Liver (tissue), 9 donors: ENCODE measurements around the gene HEXIM1. TPM values are rescaled to one million over a fixed set of nuclear protein-coding genes. Genes with fewer than 3 reads are reported as not detected.

Experiments
- DNase-seq: peaks from one replicate; pipeline ENCODE4 v3.0.0-alpha.2; 2017; ENCODE audit warnings: low spot score
- H3K27ac ChIP-seq, 2 donors: one replicate each; pipeline ENCODE4 v1.7.0; 2013; ENCODE audit warnings: inconsistent platforms in 2 of 2, low read length in 2 of 2, control low read depth in 1 of 2, low read depth in 1 of 2, mild to moderate bottlenecking in 1 of 2
- H3K27me3 ChIP-seq, 4 donors: one replicate each; pipeline versions ENCODE4 v1.6.1 to v1.7.0; 2013; ENCODE audit warnings: low read length in 3 of 4, inconsistent platforms in 1 of 4, mild to moderate bottlenecking in 1 of 4, moderate library complexity in 1 of 4; ENCODE audit not compliant: control insufficient read depth in 4 of 4, insufficient read depth in 4 of 4
- H3K36me3 ChIP-seq, 4 donors: one replicate each; pipeline versions ENCODE4 v1.6.1 to v1.7.0; 2013; ENCODE audit warnings: low read length in 3 of 4, mild to moderate bottlenecking in 3 of 4, low read depth in 1 of 4, moderate library complexity in 1 of 4; ENCODE audit not compliant: control insufficient read depth in 4 of 4, insufficient read depth in 3 of 4
- H3K4me1 ChIP-seq, 4 donors: one replicate each; pipeline versions ENCODE4 v1.6.1 to v1.7.0; 2013; ENCODE audit warnings: low read length in 3 of 4, mild to moderate bottlenecking in 3 of 4, moderate library complexity in 1 of 4; ENCODE audit not compliant: control insufficient read depth in 4 of 4, insufficient read depth in 4 of 4
- H3K4me3 ChIP-seq, 3 donors: one replicate each; pipeline versions ENCODE4 v1.6.1 to v1.7.0; 2013; ENCODE audit warnings: low read length in 3 of 3, control low read depth in 1 of 3, low read depth in 1 of 3, mild to moderate bottlenecking in 1 of 3
- H3K9ac ChIP-seq, 2 donors: one replicate each; pipeline ENCODE4 v1.7.0; 2013; ENCODE audit warnings: low read length in 2 of 2, mild to moderate bottlenecking in 2 of 2, moderate library complexity in 2 of 2, control low read depth in 1 of 2, low read depth in 1 of 2
- H3K9me3 ChIP-seq, 4 donors: one replicate each; pipeline versions ENCODE4 v1.6.1 to v1.7.0; 2013; ENCODE audit warnings: low read length in 3 of 4; ENCODE audit not compliant: control insufficient read depth in 4 of 4
- EGR1 ChIP-seq, 2 donors: IDR thresholded peaks; 2 replicates each; pipeline ENCODE4 v1.6.1; 2016 to 2018; ENCODE audit warnings: antibody characterized with exemption in 2 of 2, low read depth in 2 of 2
- FOXA1 ChIP-seq: IDR thresholded peaks from 2 replicates; pipeline ENCODE4 v1.6.1; 2016; ENCODE audit warnings: antibody characterized with exemption
- FOXA2 ChIP-seq: IDR thresholded peaks from 2 replicates; pipeline ENCODE4 v1.6.1; 2016; ENCODE audit warnings: antibody characterized with exemption
- GABPA ChIP-seq, 2 donors: IDR thresholded peaks in 1 of 2; conservative IDR thresholded peaks in 1 of 2; 2 replicates each; pipeline ENCODE4 v1.6.1; 2016; ENCODE audit warnings: antibody characterized with exemption in 2 of 2, mild to moderate bottlenecking in 1 of 2, moderate library complexity in 1 of 2
- HNF4G ChIP-seq: IDR thresholded peaks from 2 replicates; pipeline ENCODE4 v1.6.1; 2016; ENCODE audit warnings: antibody characterized with exemption
- JUND ChIP-seq, 2 donors: IDR thresholded peaks; 2 replicates each; pipeline ENCODE4 v1.6.1; 2016; ENCODE audit warnings: antibody characterized with exemption in 2 of 2
- RAD21 ChIP-seq, 2 donors: IDR thresholded peaks; 2 replicates each; pipeline ENCODE4 v1.6.1; 2016; ENCODE audit warnings: antibody characterized with exemption in 2 of 2, mild to moderate bottlenecking in 2 of 2
- RXRA ChIP-seq, 2 donors: IDR thresholded peaks; 2 replicates each; pipeline ENCODE4 v1.6.1; 2017 to 2018; ENCODE audit warnings: antibody characterized with exemption in 2 of 2, mild to moderate bottlenecking in 1 of 2
- SP1 ChIP-seq: IDR thresholded peaks from 2 replicates; pipeline ENCODE4 v1.6.1; 2018; ENCODE audit warnings: antibody characterized with exemption, mild to moderate bottlenecking
- TAF1 ChIP-seq: conservative IDR thresholded peaks from 2 replicates; pipeline ENCODE4 v1.6.1; 2016; ENCODE audit warnings: antibody characterized with exemption, mild to moderate bottlenecking
- YY1 ChIP-seq: IDR thresholded peaks from 2 replicates; pipeline ENCODE4 v1.6.1; 2016; ENCODE audit warnings: antibody characterized with exemption, mild to moderate bottlenecking
- ZBTB33 ChIP-seq: IDR thresholded peaks from 2 replicates; pipeline ENCODE4 v1.6.1; 2016; ENCODE audit warnings: antibody characterized with exemption
- WGBS: extraction: QIAGEN DNeasy Blood & Tissue Kit; methylation state at CpG from one replicate; pipeline ENCODE4 v1.1.7; 2013; 5-methylcytosine and 5-hydroxymethylcytosine counted together
- polyA plus RNA-seq, 2 donors: library from polyadenylated mRNA; stranded (reverse) in 1 of 2; unstranded in 1 of 2; fragments of 200-250 nt in 1 of 2; fragments of >200 nt in 1 of 2; fragmentation: Nextera tagmentation in 1 of 2; extraction: Ambion mirVana in 1 of 2; gene quantifications; one replicate each; pipeline versions ENCODE4 v1.2.1 to v1.2.3, GENCODE V29; 2013 to 2015
- total RNA-seq, 2 donors: library from RNA; depleted of rRNA; stranded (reverse); fragments of >200 nt; gene quantifications; one replicate each; pipeline ENCODE4 v1.2.3, GENCODE V29; 2014
- TF ChIP-seq, protein P1 (sequence below): IDR thresholded peaks from 2 replicates; pipeline ENCODE4 v1.6.1; 2016; ENCODE audit warnings: antibody characterized with exemption
- TF ChIP-seq, protein P2 (sequence below): fragments of 150-350 bp; IDR thresholded peaks from 2 replicates; pipeline ENCODE4 v1.5.1; 2017; ENCODE audit warnings: improper control_type of control experiment, low read depth, low read length; ENCODE audit not compliant: missing input control
- TF ChIP-seq, protein P3 (sequence below): IDR thresholded peaks from 2 replicates; pipeline ENCODE4 v1.6.1; 2016; ENCODE audit warnings: antibody characterized with exemption, mild to moderate bottlenecking
- TF ChIP-seq, protein P4 (sequence below): IDR thresholded peaks from 2 replicates; pipeline ENCODE4 v1.6.1; 2016; ENCODE audit warnings: antibody characterized with exemption
- donor health status: healthy.
- donor health status: healthy.
- donor health status: healthy.
- donor health status: healthy.
- donor health status: healthy.

HEXIM1 gene
- total and polyA plus RNA-seq, 4 donors: 7.4 to 14.3 (median 12.3) TPM

DNA sequence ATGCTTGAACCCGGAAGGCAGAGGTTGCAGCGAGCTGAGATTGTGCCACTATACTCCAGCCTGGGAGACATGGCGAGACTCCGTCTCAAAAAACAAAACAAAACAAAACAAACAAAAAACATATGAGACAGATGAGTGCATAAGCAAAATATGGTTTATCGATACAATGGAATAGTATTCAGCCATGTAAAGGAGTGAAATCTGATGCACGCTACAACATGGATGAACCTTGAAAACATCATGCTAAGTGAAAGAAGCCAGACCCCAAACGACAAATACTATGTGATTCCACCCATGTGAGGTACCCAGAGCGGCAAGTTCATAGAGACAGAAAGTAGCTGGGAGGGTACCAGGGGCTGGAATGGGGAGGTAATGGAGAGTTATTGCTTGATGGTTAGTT, 22.8 kb upstream of the HEXIM1 start:
- H3K36me3 ChIP-seq: no peaks in the 10 kb centered on the region
- no peak overlapping the region for H3K9ac ChIP-seq
- DNase-seq: no peak
- no peak overlapping the region for H3K4me3 ChIP-seq
- no peaks in the 10 kb centered on the region for H3K4me1 ChIP-seq
- WGBS: 98% methylated on average over 8 of the region's 8 CpGs
- H3K27me3 ChIP-seq: no peaks in the 10 kb centered on the region
- H3K27ac ChIP-seq: no peak overlapping the region
- TF ChIP-seq JUND (IDR thresholded peaks at IDR 0.05) (no peak), RAD21 (IDR thresholded peaks at IDR 0.05) (no peak), RXRA (IDR thresholded peaks at IDR 0.05) (no peak), SP1 (no peak), FOXA1 (no peak), GABPA (IDR thresholded peaks at IDR 0.05 in 1 of 2, conservative IDR thresholded peaks at IDR 0.05 in 1 of 2) (no peak), YY1 (no peak)
- no peaks in the 10 kb centered on the region for H3K9me3 ChIP-seq

GRCh38 chr17:45127207-45127547, 21.1 kb upstream of the HEXIM1 start:
- Histone ChIP-seq H3K27me3 (no peaks in the 10 kb centered on the region), H3K4me3 (no peak overlapping the region), H3K4me1 (peaks cover 0 to 6% (median 2%) of the 10 kb centered on the region in 4 donors), H3K36me3 (no peaks in the 10 kb centered on the region), H3K9ac (no peak overlapping the region), H3K27ac (no peak overlapping the region), H3K9me3 (no peaks in the 10 kb centered on the region)
- 89% methylated on average over 8 of the region's 8 CpGs for WGBS
- TF ChIP-seq, protein P1, sequence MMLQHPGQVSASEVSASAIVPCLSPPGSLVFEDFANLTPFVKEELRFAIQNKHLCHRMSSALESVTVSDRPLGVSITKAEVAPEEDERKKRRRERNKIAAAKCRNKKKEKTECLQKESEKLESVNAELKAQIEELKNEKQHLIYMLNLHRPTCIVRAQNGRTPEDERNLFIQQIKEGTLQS: no peak
- no peak for TF ChIP-seq EGR1 (IDR thresholded peaks at IDR 0.05; ENCODE audit: low read depth in 2 of 2)
- TF ChIP-seq FOXA2: no peak
- TF ChIP-seq, protein P2, sequence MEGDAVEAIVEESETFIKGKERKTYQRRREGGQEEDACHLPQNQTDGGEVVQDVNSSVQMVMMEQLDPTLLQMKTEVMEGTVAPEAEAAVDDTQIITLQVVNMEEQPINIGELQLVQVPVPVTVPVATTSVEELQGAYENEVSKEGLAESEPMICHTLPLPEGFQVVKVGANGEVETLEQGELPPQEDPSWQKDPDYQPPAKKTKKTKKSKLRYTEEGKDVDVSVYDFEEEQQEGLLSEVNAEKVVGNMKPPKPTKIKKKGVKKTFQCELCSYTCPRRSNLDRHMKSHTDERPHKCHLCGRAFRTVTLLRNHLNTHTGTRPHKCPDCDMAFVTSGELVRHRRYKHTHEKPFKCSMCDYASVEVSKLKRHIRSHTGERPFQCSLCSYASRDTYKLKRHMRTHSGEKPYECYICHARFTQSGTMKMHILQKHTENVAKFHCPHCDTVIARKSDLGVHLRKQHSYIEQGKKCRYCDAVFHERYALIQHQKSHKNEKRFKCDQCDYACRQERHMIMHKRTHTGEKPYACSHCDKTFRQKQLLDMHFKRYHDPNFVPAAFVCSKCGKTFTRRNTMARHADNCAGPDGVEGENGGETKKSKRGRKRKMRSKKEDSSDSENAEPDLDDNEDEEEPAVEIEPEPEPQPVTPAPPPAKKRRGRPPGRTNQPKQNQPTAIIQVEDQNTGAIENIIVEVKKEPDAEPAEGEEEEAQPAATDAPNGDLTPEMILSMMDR: no peak
- TF ChIP-seq ZBTB33: no peak
- no peak for TF ChIP-seq HNF4G
- TF ChIP-seq, protein P3, sequence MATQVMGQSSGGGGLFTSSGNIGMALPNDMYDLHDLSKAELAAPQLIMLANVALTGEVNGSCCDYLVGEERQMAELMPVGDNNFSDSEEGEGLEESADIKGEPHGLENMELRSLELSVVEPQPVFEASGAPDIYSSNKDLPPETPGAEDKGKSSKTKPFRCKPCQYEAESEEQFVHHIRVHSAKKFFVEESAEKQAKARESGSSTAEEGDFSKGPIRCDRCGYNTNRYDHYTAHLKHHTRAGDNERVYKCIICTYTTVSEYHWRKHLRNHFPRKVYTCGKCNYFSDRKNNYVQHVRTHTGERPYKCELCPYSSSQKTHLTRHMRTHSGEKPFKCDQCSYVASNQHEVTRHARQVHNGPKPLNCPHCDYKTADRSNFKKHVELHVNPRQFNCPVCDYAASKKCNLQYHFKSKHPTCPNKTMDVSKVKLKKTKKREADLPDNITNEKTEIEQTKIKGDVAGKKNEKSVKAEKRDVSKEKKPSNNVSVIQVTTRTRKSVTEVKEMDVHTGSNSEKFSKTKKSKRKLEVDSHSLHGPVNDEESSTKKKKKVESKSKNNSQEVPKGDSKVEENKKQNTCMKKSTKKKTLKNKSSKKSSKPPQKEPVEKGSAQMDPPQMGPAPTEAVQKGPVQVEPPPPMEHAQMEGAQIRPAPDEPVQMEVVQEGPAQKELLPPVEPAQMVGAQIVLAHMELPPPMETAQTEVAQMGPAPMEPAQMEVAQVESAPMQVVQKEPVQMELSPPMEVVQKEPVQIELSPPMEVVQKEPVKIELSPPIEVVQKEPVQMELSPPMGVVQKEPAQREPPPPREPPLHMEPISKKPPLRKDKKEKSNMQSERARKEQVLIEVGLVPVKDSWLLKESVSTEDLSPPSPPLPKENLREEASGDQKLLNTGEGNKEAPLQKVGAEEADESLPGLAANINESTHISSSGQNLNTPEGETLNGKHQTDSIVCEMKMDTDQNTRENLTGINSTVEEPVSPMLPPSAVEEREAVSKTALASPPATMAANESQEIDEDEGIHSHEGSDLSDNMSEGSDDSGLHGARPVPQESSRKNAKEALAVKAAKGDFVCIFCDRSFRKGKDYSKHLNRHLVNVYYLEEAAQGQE: no peak
- TF ChIP-seq, protein P4, sequence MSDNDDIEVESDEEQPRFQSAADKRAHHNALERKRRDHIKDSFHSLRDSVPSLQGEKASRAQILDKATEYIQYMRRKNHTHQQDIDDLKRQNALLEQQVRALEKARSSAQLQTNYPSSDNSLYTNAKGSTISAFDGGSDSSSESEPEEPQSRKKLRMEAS: no peak
- TF ChIP-seq SP1: no peak
- TF ChIP-seq YY1: no peak
- no peak for TF ChIP-seq RXRA (IDR thresholded peaks at IDR 0.05)
- no peak for TF ChIP-seq TAF1
- no peak for TF ChIP-seq GABPA (IDR thresholded peaks at IDR 0.05 in 1 of 2, conservative IDR thresholded peaks at IDR 0.05 in 1 of 2)
- DNase-seq: no peak
